ENCODE measurements around the gene LMF1. TPM values are rescaled to one million over a fixed set of nuclear protein-coding genes. Genes with fewer than 3 reads are reported as not detected.
A peak's percentile ranks its signal among the peaks of the same experiment; 100 is the strongest.

The LMF1 gene
- total and polyA plus RNA-seq, 2 of the 4 experiments (the other 2 are of a cell fraction) = 7.7 to 13.1 TPM

DNA sequence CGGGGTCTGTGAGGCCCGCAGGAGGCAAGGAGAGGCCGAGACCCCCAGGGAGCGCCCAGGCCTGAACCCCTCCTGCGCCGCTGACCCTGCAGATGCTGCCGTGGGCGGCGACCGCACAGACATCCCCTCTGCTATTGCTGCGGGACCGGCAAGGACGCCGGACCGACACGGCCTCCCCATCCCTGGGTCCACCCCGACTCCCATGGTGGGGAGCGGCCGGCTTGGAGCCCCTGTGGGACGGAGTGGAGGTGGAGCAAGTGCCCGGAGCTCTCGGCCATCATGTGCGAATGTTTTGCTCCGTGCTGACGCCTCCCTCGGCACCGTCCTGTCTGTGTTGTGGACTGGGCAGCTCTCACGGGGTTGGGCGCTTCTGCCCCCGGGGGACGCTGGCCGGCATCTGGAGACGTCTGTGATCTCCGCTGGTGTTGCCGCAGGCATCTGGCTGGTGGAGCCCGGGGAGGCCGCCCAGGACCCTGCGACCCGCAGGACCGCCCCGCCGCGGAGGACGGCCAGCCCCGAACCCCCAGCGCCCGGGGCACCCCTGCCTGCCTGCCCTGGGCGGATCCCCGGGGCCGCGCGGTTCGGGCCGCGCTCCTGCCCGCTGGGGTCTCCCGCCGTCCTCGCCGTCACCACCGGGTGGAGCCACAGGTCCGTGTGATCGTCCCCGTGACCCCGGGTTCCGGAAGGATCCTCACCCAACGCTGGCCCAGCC is 157.4 kb downstream of the LMF1 start (continued):
- TF ChIP-seq RCOR1 (IDR thresholded peaks at IDR 0.05; ENCODE audit: insufficient replicate concordance, low read length) = no peak
- no peak for TF ChIP-seq POLR2A (IDR thresholded peaks at IDR 0.05; ENCODE audit: low read depth, low read length)
- no peak for TF ChIP-seq MAFK (IDR thresholded peaks at IDR 0.05; ENCODE audit: low read depth, low read length)

DNA sequence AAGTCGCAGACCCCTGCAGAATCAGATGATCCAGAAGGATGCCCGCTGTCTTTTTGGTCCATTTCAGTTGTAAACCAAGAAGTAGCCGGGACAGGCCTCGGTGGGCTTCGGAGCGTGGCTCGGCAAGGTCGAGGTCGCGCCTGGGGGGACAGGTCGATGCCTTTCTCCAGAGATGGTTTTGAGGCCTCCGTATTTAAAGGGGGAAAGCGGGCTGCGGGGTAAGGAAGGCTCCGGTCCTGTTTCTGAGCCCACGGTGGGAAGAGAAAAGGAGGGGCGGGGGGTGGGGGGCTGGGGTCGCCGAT is 162.7 kb downstream of the LMF1 start:
- Histone ChIP-seq H3K4me2 (ENCODE audit: low read depth, low read length) (peak overlapping the region; percentile 92), H4K91ac (ENCODE audit: insufficient read depth, low read depth, low read length) (no peak overlapping the region; the same call in 1 of the 2 replicates), H3K23ac (ENCODE audit: low read depth, low read length) (peak overlapping the region; percentile 57; the same call in 1 of the 2 replicates), H3K27ac (ENCODE audit: insufficient read depth, low read length) (peak overlapping the region; percentile 30), H3K36me3 (ENCODE audit: control insufficient read depth, insufficient read depth, low read length) (no peaks in the 10 kb centered on the region), H3K14ac (replicated peaks; ENCODE audit: low read depth, low read length) (peak overlapping the region; percentile 76; the same call in 1 of the 2 replicates), H2AK9ac (replicated peaks; ENCODE audit: low read depth, low read length, poor library complexity) (no peak overlapping the region), H3K9me1 (ENCODE audit: insufficient read depth, low read length) (0 out of 2 replicates have a peak, but pooled peaks cover 3% of the 10 kb centered on the region), H4K20me1 (ENCODE audit: insufficient read depth, low read length) (no peaks in the 10 kb centered on the region), H2AFZ (replicated peaks; ENCODE audit: low read length, poor library complexity) (peak overlapping the region; percentile 87), H2AK5ac (ENCODE audit: low read depth, low read length) (0 out of 2 replicates have a peak overlapping the region, but pooled peaks have one; percentile 28), H3K79me1 (ENCODE audit: low read depth in 1 of 2, low read length in 2 of 2) (peaks cover 4 to 12% of the 10 kb centered on the region in 2 experiments; a peak in 3 of 4 replicates), H3K9me3 (ENCODE audit: control insufficient read depth, insufficient read depth, low read length) (no peaks in the 10 kb centered on the region; the same call in 1 of the 2 replicates), H4K8ac (ENCODE audit: low read depth in 2 of 2, low read length in 2 of 2) (peak overlapping the region; percentile 51 to 88), H3K9ac (ENCODE audit: low read depth, low read length) (peak overlapping the region; percentile 76), H2BK120ac (ENCODE audit: low read depth, low read length) (no peak overlapping the region), H3K4me1 (ENCODE audit: control insufficient read depth, insufficient read depth, low read length) (peaks cover 3% of the 10 kb centered on the region; the same call in 1 of the 2 replicates), H2BK15ac (ENCODE audit: low read depth, low read length) (no peak overlapping the region), H3K56ac (ENCODE audit: extremely low read depth, insufficient read depth, low read length) (no peak overlapping the region), H3K18ac (ENCODE audit: low read depth, low read length) (peak overlapping the region; percentile 63; the same call in 1 of the 2 replicates), H3K27me3 (ENCODE audit: control insufficient read depth, insufficient read depth, low read length) (no peaks in the 10 kb centered on the region), H4K5ac (ENCODE audit: low read depth, low read length) (peak overlapping the region; percentile 87), H2BK5ac (ENCODE audit: low read depth, low read length, poor library complexity, severe bottlenecking) (peak overlapping the region; percentile 19), H3K4me3 (ENCODE audit: insufficient read depth, low read depth, low read length) (peak overlapping the region; percentile 84), H2BK20ac (ENCODE audit: low read depth, low read length) (no peak overlapping the region), H3K4ac (ENCODE audit: low read depth, low read length) (peak overlapping the region; percentile 78)
- intact Hi-C loops (cut with micrococcal nuclease) = no loop called here
- CTCF ChIA-PET = no interaction called here
- dilution Hi-C loops (cut with HindIII; ENCODE audit: low sequenced_read_pairs, unreplicated experiment) = no loop called here
- POLR2A ChIA-PET (ENCODE audit: unreplicated experiment) = no interaction called here
- in situ Hi-C loops (cut with MboI; ENCODE audit: low sequenced_read_pairs) = loop anchor here (25.0 kb wide), 1 partner anchor 404 kb away; no protein-coding TSS in a partner anchor
- DNase-seq (no peak), ATAC-seq (ENCODE audit: low read depth) (no peak; the same call in 1 of the 2 replicates)
- 35% methylated on average over 4 of the region's 19 CpGs; no CpG with 5 or more reads in 1 of the 2 experiments for WGBS, 2 experiments (ENCODE audit: extremely low coverage in 2 of 2, insufficient read length in 1 of 2)
- BruUV-seq (replicated peaks) = no TSS peak
- TF ChIP-seq, protein P1, sequence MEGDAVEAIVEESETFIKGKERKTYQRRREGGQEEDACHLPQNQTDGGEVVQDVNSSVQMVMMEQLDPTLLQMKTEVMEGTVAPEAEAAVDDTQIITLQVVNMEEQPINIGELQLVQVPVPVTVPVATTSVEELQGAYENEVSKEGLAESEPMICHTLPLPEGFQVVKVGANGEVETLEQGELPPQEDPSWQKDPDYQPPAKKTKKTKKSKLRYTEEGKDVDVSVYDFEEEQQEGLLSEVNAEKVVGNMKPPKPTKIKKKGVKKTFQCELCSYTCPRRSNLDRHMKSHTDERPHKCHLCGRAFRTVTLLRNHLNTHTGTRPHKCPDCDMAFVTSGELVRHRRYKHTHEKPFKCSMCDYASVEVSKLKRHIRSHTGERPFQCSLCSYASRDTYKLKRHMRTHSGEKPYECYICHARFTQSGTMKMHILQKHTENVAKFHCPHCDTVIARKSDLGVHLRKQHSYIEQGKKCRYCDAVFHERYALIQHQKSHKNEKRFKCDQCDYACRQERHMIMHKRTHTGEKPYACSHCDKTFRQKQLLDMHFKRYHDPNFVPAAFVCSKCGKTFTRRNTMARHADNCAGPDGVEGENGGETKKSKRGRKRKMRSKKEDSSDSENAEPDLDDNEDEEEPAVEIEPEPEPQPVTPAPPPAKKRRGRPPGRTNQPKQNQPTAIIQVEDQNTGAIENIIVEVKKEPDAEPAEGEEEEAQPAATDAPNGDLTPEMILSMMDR (conservative IDR thresholded peaks at IDR 0.05; ENCODE audit: low read depth, low read length) = no peak
- TF ChIP-seq MAFK (IDR thresholded peaks at IDR 0.05; ENCODE audit: low read depth, low read length) (no peak), MXI1 (IDR thresholded peaks at IDR 0.05; ENCODE audit: borderline replicate concordance, low read depth, low read length) (no peak), RAD21 (IDR thresholded peaks at IDR 0.05; ENCODE audit: low read length) (no peak), RCOR1 (IDR thresholded peaks at IDR 0.05; ENCODE audit: insufficient replicate concordance, low read length) (no peak), MAZ (IDR thresholded peaks at IDR 0.05; ENCODE audit: borderline replicate concordance, low read depth, low read length) (no peak), CEBPB (IDR thresholded peaks at IDR 0.05; ENCODE audit: low read depth, low read length) (no peak), SMC3 (IDR thresholded peaks at IDR 0.05; ENCODE audit: low read depth, low read length) (no peak), BHLHE40 (IDR thresholded peaks at IDR 0.05; ENCODE audit: low read depth, low read length) (no peak), POLR2A (IDR thresholded peaks at IDR 0.05; ENCODE audit: low read depth, low read length) (no peak), NFE2L2 (IDR thresholded peaks at IDR 0.05; ENCODE audit: low read depth, low read length) (no peak), FOS (IDR thresholded peaks at IDR 0.05; ENCODE audit: low read depth, low read length) (no peak), CHD1 (IDR thresholded peaks at IDR 0.05; ENCODE audit: low read depth, low read length) (no peak)
- TF ChIP-seq, protein P2, sequence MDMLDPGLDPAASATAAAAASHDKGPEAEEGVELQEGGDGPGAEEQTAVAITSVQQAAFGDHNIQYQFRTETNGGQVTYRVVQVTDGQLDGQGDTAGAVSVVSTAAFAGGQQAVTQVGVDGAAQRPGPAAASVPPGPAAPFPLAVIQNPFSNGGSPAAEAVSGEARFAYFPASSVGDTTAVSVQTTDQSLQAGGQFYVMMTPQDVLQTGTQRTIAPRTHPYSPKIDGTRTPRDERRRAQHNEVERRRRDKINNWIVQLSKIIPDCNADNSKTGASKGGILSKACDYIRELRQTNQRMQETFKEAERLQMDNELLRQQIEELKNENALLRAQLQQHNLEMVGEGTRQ (IDR thresholded peaks at IDR 0.05; ENCODE audit: low read depth, low read length) = no peak
